Activated gamma-delta T cell treated with Interleukin-2 at 50 U/mL for 16 hours (primary cell): Measurements from ENCODE around the gene USP15.
"Not testable (repeated sequence)": the region's sequence is repeated elsewhere in the genome, so short reads cannot be mapped to it uniquely, and the experiment has no call there.

ENCODE experiments used
- DNase-seq: peaks from one replicate; pipeline ENCODE4 v3.0.0-alpha.2; 2020

The USP15 gene

DNA sequence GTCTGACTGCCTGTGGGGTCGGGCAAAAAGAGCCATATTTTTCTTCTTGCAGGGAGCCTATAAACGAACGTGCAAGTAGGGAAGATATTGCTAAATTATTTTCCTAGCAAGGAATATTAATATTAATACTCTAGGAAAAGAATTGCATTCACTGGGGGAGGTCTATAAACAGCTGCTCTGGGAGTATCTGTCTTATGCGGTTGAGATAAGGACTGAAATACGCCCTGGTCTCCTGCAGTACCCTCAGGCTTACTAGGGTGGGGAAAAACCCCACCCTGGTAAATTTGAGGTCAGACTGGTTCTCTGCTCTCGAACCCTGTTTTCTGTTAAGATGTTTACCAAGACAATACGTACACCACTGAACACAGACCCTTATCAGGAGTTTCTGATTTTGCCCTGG, 203.0 kb downstream of the USP15 start:
- DNase-seq, result not testable (repeated sequence)
